ENCODE data around the gene SPDYA. TPM values are rescaled to one million over a fixed set of nuclear protein-coding genes. Genes with fewer than 3 reads are reported as not detected.

Gene SPDYA
- total and polyA plus RNA-seq, 11 donors, result 0.06 to 0.50 (median 0.28) TPM; not detected in 5

DNA sequence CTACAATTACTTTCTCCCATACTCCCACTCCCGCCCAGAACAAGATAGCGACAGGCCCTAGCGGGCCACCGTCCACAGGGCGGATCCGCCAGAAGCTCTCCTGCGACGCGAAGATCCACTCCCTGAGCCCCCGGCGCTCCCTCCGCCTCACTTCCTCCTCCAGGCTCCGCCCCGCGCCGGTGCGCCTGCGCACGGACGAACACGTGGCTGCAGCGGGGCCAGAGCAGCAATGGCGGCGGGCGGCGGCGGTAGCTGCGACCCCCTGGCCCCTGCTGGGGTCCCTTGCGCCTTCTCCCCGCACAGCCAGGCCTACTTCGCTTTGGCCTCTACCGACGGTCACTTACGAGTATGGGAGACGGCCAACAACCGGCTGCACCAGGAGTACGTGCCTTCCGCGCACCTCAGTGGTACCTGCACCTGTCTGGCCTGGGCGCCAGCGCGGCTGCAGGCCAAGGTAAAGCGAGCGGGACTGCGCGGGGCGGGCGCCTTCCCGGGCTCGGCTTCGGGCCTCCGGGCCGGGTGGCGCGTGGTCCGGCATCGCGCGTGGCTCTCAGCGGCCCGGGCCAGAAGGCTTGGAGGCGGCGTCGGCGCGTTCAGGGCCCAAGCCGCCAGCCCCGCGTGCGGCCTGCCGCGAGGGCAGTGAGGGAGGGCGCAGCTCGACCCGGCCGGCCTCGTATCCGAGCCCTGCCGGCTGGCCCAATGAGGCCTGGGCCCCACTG lies 84.0 kb downstream of the SPDYA start, which contains the start of gene WDR43:
TSS of gene WDR43 (plus strand) at position 198 of the 719 bp plus-strand sequence. CDS start at position 230, 32 bp downstream.
- Histone ChIP-seq H3K4me1 (peaks cover 0 to 39% (median 26%) of the 10 kb centered on the region in 12 donors), H3K9me3 (peaks cover 0 to 7% (median 0%) of the 10 kb centered on the region in 12 donors), H3K27ac (peak within 1 kb of the TSS; percentile 1 to 85 (median 73)), H3K36me3 (no peaks in the 10 kb centered on the region), H3K4me3 (peak within 1 kb of the TSS; percentile 66 to 100 (median 94)), H3K27me3 (no peaks in the 10 kb centered on the region)
- intact Hi-C loops (cut with DNase I), result loop anchor here in 5 of 10 donors (1.0 to 10.0 kb wide), 3 partner anchors 24 to 330 kb away; partner anchors contain the start of gene TRMT61B (in 5 of the 5)
- TF ChIP-seq CTCF (IDR thresholded peaks at IDR 0.05) (no peak), POLR2A (IDR thresholded peaks at IDR 0.05) (peak in 1 of 2 donors; percentile 61)
- 0 to 1% (median 0%) methylated on average over 17 to 79 of the region's 79 CpGs for WGBS, 4 donors
- peak; percentile 97 to 99 (median 98) for DNase-seq
- ATAC-seq, result peak; percentile 98 to 100 (median 100)

DNA sequence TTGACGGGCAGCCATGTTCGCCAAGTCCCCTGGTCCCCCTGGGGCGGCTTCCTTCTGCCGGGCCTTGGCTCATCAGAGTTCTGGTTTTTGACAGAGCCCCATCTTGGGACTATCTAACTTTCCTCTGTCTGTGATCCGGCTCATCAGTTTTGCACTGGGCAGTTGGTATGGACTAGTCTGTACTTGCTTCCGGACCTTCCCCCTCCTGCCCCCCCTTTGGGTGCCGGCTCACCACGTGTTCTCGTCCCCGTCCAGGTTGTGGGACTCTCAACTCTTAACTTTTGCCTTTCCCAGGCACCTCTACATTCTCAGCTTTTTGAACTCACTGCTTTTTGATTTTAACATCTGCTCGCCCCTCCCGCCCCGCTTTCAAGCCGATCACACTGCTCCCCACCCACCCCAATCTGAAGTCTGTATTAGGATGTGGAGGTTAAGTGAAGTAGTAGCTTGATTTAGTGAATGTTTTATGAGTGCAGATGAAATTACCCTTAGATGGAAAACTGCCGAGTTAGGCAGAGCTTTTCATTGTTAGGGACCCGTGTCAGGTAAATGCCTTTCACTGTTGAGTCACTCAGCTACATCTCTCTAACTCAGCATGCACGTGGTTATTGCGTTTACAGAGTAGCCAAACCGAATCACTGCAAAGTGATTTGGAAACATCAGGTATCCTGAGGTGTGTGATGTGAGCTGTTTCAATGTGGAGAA lies 84.7 kb downstream of the SPDYA start:
- peak in 2 of 4 donors; percentile 14 to 32 for ATAC-seq
- Histone ChIP-seq H3K4me1 (peaks cover 0 to 39% (median 26%) of the 10 kb centered on the region in 12 donors), H3K36me3 (no peaks in the 10 kb centered on the region), H3K9me3 (peaks cover 0 to 7% (median 0%) of the 10 kb centered on the region in 12 donors), H3K4me3 (peak overlapping the region; percentile 66 to 100 (median 94)), H3K27me3 (no peaks in the 10 kb centered on the region), H3K27ac (peak overlapping the region in 11 of 12 donors; percentile 27 to 85 (median 74))
- TF ChIP-seq CTCF (IDR thresholded peaks at IDR 0.05), result no peak
- TF ChIP-seq POLR2A (IDR thresholded peaks at IDR 0.05), result no peak
- peak in 3 of 5 donors; percentile 9 to 39 (median 23) for DNase-seq
- WGBS, 4 donors, result 2 to 3% (median 2%) methylated on average over 19 of the region's 19 CpGs
- intact Hi-C loops (cut with DNase I), result loop anchor here in 2 of 10 donors (2.0 to 10.0 kb wide), 2 partner anchors 25 to 331 kb away; partner anchors contain the start of gene TRMT61B (in 1 of the 2)

GRCh38 chr2:28896906-28897305 lies 86.3 kb downstream of the SPDYA start:
- Histone ChIP-seq H3K27me3 (no peaks in the 10 kb centered on the region), H3K4me3 (peak overlapping the region in 1 of 12 donors; percentile 2), H3K9me3 (peaks cover 0 to 7% (median 0%) of the 10 kb centered on the region in 12 donors), H3K27ac (no peak overlapping the region), H3K36me3 (peaks cover 0 to 4% (median 1%) of the 10 kb centered on the region in 9 donors), H3K4me1 (peaks cover 0 to 52% (median 26%) of the 10 kb centered on the region in 12 donors)
- intact Hi-C loops (cut with DNase I), result loop anchor here in 1 of 10 donors (10.0 kb wide), 1 partner anchor 332 kb away; no protein-coding TSS in a partner anchor
- no peak for TF ChIP-seq POLR2A (IDR thresholded peaks at IDR 0.05)
- TF ChIP-seq CTCF (IDR thresholded peaks at IDR 0.05), result no peak
- 40 to 76% (median 68%) methylated on average over 2 of the region's 2 CpGs for whole genome bisulfite sequencing, 4 donors
- ATAC-seq, result no peak
- DNase-seq, result no peak
